Measurements from ENCODE around the gene JAG2.
A peak's percentile ranks its signal among the peaks of the same experiment; 100 is the strongest.

JAG2 gene

GRCh38 chr14:105182296-105183020 lies 13.9 kb upstream of the JAG2 start:
- no peak for DNase-seq (ENCODE audit: low read depth in 2 of 2)

GRCh38 chr14:105181549-105182295 lies 13.1 kb upstream of the JAG2 start:
- no peak for DNase-seq (ENCODE audit: low read depth in 2 of 2)

DNA sequence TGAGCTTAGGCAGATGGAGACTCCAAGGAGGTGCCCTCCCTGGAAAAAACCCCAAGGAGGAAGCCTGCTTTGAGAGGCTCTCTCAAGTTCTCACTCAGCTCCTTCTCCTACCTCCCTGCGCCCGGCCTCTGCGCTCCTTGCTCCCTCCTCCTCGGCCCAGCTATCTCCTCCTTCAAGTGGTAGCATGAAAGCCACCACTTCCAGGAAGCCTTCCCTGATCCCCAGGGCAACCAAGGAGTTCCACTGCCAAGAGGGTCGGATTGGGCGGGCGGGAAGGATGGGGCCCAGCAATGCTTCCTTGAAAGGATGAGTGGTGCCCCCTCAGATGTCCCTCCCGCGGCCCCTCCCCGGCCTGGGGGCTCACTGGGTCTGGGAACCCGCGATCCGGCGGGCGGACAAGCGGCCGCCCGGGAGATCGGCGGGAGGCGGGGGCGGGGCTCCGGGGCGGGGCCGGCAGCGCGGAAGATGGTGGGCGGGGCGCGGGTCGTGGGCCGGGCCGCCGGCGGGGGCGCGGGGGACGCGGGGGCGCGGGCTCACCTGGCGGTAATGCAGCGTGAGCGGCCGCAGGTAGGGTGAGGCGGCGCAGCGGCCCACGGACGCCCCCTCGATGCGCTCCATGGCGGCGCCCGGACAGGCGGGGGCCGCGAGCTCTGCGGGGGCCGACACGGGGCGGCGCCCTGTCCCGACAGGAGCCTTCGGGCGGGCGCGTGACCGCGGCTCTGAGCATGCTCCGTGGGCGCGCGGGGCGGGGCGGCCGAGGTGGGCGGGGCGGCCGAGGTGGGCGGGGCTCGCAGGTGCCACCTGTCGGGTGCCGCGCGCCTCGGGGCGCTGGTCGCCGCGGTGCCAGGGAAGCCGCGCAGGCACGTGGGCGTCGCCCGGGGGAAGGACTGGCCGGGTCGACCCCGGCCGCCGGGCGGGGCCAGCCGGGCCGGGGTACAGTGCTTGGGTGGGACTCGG lies 12.3 kb upstream of the JAG2 start, which contains the start of gene NUDT14:
Gene NUDT14, minus strand, starts transcription at position 721 of the 957 bp plus-strand sequence. Its CDS starts 103 bp downstream, at position 618.
- DNase-seq (ENCODE audit: low read depth in 2 of 2) = peak; percentile 76 to 84

DNA sequence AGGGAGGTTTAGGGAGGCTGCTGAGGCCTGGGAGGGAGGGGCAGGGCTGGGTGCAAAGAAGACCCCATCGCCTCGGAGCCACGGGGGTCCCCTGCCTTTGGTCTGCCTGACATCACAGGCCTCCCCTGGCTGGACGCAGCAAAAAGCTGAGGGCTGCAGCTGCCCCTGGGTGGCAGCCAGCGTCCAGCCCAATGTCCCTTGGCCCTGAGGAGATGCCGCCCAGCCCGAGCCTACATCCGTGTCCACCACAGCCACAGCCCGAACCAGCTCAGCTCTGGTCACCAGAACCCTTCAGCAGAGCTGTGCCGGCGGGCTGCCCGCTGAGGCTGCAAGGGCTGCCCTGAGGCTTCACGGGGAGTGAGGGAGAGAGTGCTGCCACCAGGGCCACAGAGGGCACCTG lies 10.6 kb upstream of the JAG2 start:
- DNase-seq (ENCODE audit: low read depth in 2 of 2) = no peak

- no peak for DNase-seq (ENCODE audit: low read depth in 2 of 2)
Observed at GRCh38 chr14:105178868-105179140, 10.2 kb upstream of the JAG2 start.

DNA sequence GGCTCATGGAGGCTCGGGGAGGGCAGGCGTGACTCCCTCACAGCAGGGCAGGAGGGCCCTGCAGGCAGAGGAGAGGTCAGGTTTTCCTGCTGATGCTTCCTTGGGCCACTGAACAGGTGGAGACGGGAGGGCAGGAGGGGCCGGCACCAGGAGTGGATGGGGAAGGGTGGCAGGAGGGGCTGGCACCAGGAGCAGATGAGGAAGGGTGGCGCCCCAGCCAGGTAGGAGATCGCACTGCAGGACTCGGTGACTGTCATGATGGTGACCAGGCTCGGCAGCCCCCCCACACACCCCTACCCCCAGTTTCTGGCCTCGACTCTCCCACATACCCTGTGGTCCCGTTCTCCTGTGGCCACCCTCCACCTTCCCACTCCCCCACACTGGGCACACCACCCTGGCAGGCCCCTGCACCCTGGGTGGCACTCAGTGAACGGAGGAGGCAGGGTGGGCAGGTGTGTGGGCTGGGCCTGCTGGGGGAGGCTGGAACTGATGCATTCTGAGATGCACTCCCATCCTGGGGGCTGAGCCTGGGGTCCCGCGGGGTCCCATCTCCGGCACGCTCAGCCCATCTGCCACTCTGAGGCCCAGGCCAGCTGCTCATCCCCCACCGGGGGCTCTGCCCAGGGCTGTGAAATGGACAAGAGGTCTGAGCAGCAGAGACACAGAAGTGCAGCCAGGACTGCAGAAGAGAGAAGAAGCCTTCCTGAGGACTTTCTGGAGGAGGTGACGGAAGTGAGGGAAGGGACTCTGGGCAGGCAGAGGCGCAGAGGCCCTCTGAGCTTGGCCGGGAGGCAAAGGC lies 9.7 kb upstream of the JAG2 start:
- DNase-seq (ENCODE audit: low read depth in 2 of 2) = no peak

DNA sequence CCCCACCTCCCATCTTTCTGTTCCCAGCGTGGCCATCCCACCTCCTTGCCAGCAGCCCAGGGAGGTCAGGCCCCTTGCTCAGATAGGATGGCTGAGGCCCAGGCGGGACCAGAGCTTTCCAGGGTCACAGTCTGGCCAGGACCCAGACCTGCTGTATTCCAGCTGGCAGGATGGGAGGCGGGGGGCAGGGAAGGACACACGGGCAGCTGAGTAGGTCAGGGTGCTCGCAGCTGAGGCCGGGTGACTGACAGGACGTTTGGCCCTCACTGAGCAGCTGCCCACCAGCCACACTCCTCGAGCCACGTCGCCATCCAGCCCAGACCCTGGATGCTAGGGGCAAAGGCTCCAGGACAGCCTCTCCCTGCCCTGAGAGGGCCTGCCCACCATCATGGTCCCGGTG lies 8.5 kb upstream of the JAG2 start:
- DNase-seq (ENCODE audit: low read depth in 2 of 2) = no peak

- DNase-seq (ENCODE audit: low read depth in 2 of 2) = no peak
Observed at GRCh38 chr14:105176513-105176912, 7.9 kb upstream of the JAG2 start.

- no peak for DNase-seq (ENCODE audit: low read depth in 2 of 2)
Observed at GRCh38 chr14:105173901-105174894, 5.6 kb upstream of the JAG2 start.

DNA sequence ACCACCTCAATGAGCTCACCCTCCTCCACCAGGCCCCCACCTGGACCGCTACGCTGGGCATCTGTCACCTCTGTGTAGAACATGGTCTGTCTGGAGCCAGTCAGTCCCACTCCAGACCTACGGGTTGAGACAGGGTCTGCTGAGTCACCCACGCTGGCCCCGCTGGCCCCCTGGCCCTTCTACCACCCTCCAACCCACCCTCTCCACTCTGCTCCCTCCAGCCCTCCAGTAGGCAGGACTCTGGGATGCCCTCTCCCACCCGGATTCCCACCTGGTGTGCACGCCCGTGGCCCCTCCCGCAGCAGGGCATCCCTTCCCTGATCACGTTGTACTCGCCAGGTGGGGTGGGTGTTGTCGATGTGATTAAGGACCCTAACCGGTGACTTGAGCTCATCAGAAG lies 4.6 kb upstream of the JAG2 start:
- no peak for DNase-seq (ENCODE audit: low read depth in 2 of 2)

DNA sequence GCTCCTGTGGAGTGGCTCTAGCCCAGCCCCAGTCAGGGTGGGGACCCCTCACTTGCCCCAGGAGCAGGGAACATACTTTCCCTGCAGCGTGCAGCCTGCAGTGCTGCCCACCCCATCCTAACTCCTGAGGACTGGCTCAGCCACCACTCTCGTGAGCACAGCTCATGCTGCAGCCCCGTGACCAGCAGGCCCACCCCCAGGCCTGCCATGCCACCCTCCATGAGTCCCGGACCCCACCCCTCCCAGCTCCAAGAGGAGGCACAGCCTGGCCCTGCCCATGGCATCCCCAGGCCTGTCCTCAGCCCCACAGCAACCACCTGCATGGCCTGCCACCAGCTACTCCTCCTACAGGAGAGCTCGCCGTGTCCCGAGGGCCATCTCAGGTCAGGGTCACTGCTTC lies 3.9 kb upstream of the JAG2 start:
- no peak for DNase-seq (ENCODE audit: low read depth in 2 of 2)

- DNase-seq (ENCODE audit: low read depth in 2 of 2) = no peak
Observed at GRCh38 chr14:105171004-105171673, 2.6 kb upstream of the JAG2 start.

- DNase-seq (ENCODE audit: low read depth in 2 of 2) = no peak
Observed at GRCh38 chr14:105169776-105170655, 1.4 kb upstream of the JAG2 start.

DNA sequence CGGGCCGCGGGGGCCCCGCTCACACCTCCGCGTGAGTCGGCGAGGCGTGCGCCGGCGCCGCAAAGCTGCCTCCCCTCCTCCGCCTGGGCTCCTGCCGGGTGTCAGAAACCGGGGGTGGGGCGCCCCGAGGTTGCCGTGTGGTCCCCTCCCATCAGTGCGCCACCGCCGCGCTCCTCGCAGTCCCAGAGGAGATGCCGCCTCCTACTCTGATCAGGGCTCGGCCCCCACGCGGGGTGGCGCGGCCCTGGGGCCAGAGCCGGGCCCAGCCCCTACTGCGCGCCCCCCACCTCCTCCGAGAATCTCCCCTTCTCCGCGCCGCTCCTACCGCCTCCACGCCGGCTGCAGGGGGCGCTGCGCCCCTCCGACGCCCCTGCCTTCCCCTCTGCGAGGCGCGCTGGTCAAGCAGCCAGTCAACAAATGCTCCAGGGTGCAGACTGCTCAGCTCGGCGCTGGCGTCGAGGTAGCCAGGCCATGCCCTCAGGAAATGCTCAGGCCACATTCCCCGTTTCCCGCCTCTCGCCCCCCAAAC lies 467 bp upstream of the JAG2 start:
- DNase-seq (ENCODE audit: low read depth in 2 of 2) = no peak

DNA sequence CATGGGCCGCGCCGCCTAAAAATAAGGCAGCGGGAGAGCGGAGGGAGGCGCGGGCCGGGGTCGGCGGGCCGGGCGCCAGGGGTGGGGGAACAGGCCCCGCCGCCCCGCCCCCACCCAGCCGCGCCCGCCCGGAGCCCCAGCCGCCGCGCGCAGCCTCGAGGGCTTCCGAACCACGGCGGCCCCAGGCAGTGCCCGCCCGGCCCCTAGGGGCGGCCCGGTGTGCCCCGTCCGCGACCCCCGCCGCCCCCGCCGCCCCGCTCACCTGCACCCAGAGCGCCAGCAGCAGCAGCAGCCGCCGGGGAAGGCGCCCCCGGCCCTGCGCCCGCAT lies 519 bp downstream of the JAG2 start:
- DNase-seq (ENCODE audit: low read depth in 2 of 2) = no peak

DNA sequence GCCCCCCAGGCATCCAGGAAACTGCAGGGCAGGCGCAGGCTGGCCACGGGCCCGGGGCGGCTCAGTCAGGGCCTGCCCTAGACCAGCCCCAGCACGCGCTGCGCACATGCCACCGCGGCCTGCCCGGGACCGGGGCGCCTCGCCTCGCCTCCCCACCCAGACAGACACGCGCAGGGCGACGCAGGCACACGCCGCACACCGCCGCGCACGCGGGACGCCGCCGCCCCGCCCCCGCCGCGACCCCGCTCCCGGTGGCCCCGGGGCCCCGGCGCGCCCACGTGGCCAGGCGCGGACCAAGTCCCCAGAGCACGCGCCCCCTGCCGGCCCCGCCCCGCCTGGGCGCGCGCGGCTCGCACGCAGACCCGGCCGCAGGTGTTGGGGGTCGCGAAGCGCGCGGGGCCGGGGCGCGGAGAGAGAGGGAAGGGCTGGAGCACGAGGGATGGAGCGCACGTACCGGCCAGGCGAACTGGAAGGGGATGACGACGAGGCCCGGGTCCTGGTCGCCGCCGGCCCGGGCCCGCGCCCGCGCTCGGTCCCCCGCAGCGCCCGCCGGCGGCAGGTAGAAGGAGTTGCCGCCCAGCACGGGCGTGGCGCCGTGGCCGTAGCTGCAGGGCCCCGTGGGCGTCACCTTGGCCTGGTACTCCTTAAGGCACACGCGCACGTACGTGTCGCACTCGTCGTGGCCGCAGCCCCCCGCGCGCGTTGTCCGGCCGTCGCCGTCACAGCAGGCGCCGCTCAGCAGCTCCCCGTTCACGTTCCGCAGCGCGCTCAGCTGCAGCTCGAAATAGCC lies 1.1 kb downstream of the JAG2 start:
- DNase-seq (ENCODE audit: low read depth in 2 of 2) = no peak

- DNase-seq (ENCODE audit: low read depth in 2 of 2) = no peak
Observed at GRCh38 chr14:105166571-105167302, 1.8 kb downstream of the JAG2 start.

Data from stimulated activated CD4-positive, alpha-beta T cell treated with anti-CD3 and anti-CD28 coated beads, Interleukin-4, amount 100 ng/mL, for 48 hours (primary cell).